Sigmoid colon (tissue), 3 donors: ENCODE measurements around the gene RAB3C.

Source experiments
- POLR2A ChIP-seq, 2 donors: fragments of 450-650 bp; IDR thresholded peaks; one replicate each; pipeline ENCODE4 v1.6.1; 2016; ENCODE audit warnings: antibody characterized with exemption in 2 of 2, mild to moderate bottlenecking in 2 of 2, moderate library complexity in 2 of 2
- TF ChIP-seq, protein P1 (sequence below), 4 experiments: fragments of 450-650 bp in 3 of 4; fragments of 200-600 bp in 1 of 4; IDR thresholded peaks; one replicate each; pipeline ENCODE4 v1.5.1; 2016 to 2019; ENCODE audit warnings: antibody characterized with exemption in 4 of 4, mild to moderate bottlenecking in 3 of 4, moderate library complexity in 2 of 4

DNA sequence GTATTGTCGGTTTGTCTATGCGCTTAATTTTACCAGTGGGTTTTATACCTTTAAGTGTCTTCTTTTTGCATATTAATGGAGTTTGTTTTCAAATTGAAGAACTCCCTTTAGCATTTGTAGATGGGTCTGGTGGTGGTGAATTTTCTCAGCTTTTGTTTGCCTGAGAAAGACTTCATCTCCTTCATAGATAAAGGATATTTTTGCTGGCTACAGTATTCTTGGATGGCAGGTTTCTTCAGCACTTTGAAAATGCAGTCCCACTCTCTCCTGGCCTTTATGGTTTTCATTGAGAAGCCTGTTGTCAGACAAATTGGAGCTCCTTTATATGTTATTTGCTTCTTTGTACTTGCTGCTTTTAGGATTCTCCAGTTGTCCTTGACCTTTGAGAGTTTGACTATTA, 142.1 kb downstream of the RAB3C start:
- TF ChIP-seq, protein P1, sequence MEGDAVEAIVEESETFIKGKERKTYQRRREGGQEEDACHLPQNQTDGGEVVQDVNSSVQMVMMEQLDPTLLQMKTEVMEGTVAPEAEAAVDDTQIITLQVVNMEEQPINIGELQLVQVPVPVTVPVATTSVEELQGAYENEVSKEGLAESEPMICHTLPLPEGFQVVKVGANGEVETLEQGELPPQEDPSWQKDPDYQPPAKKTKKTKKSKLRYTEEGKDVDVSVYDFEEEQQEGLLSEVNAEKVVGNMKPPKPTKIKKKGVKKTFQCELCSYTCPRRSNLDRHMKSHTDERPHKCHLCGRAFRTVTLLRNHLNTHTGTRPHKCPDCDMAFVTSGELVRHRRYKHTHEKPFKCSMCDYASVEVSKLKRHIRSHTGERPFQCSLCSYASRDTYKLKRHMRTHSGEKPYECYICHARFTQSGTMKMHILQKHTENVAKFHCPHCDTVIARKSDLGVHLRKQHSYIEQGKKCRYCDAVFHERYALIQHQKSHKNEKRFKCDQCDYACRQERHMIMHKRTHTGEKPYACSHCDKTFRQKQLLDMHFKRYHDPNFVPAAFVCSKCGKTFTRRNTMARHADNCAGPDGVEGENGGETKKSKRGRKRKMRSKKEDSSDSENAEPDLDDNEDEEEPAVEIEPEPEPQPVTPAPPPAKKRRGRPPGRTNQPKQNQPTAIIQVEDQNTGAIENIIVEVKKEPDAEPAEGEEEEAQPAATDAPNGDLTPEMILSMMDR (IDR thresholded peaks at IDR 0.05) = no peak
- no peak for TF ChIP-seq POLR2A (IDR thresholded peaks at IDR 0.05)
